Measurements from ENCODE around the gene BPHL.

The BPHL gene

GRCh38 chr6:3094815-3095214 lies 23.7 kb upstream of the BPHL start:
- H3K27ac Mint-ChIP-seq = no peak overlapping the region
- H3K4me3 Mint-ChIP-seq = no peak overlapping the region
- peaks cover 43% of the 10 kb centered on the region for H3K36me3 Mint-ChIP-seq
- CTCF ChIA-PET = no interaction called here
- H3K4me1 Mint-ChIP-seq = no peaks in the 10 kb centered on the region
- H3K27me3 Mint-ChIP-seq = no peaks in the 10 kb centered on the region
- H3K9me3 Mint-ChIP-seq = peaks cover 4% of the 10 kb centered on the region
- no peak for DNase-seq

- no peaks in the 10 kb centered on the region for H3K9me3 Mint-ChIP-seq
- DNase-seq = no peak
- H3K27ac Mint-ChIP-seq = no peak overlapping the region
- H3K36me3 Mint-ChIP-seq = peaks cover 60% of the 10 kb centered on the region
- H3K4me1 Mint-ChIP-seq = no peaks in the 10 kb centered on the region
- H3K27me3 Mint-ChIP-seq = no peaks in the 10 kb centered on the region
- CTCF ChIA-PET = no interaction called here
- H3K4me3 Mint-ChIP-seq = no peak overlapping the region
Measured at GRCh38 chr6:3102875-3103274, 15.6 kb upstream of the BPHL start.

- H3K4me1 Mint-ChIP-seq = peaks cover 4% of the 10 kb centered on the region
- CTCF ChIA-PET = interaction anchor here (1.0 kb wide), 1 partner anchor 111 kb away, joined by 4 read pairs; no protein-coding TSS in a partner anchor
- no peaks in the 10 kb centered on the region for H3K27me3 Mint-ChIP-seq
- no peak overlapping the region for H3K4me3 Mint-ChIP-seq
- H3K9me3 Mint-ChIP-seq = no peaks in the 10 kb centered on the region
- peaks cover 61% of the 10 kb centered on the region for H3K36me3 Mint-ChIP-seq
- DNase-seq = no peak
- H3K27ac Mint-ChIP-seq = no peak overlapping the region
Measured at GRCh38 chr6:3108746-3109414, 9.6 kb upstream of the BPHL start.

- H3K27ac Mint-ChIP-seq = no peak overlapping the region
- no peaks in the 10 kb centered on the region for H3K9me3 Mint-ChIP-seq
- no peak overlapping the region for H3K4me3 Mint-ChIP-seq
- CTCF ChIA-PET = interaction anchor here (0.6 kb wide), 1 partner anchor 13 kb away, joined by 3 read pairs; no protein-coding TSS in a partner anchor
- DNase-seq = no peak
- H3K4me1 Mint-ChIP-seq = peaks cover 4% of the 10 kb centered on the region
- peaks cover 60% of the 10 kb centered on the region for H3K36me3 Mint-ChIP-seq
- H3K27me3 Mint-ChIP-seq = no peaks in the 10 kb centered on the region
Measured at GRCh38 chr6:3109761-3110160, 8.8 kb upstream of the BPHL start.

GRCh38 chr6:3114377-3114776 lies 4.1 kb upstream of the BPHL start:
- H3K27me3 Mint-ChIP-seq = no peaks in the 10 kb centered on the region
- H3K27ac Mint-ChIP-seq = no peak overlapping the region
- peaks cover 18% of the 10 kb centered on the region for H3K4me1 Mint-ChIP-seq
- H3K4me3 Mint-ChIP-seq = no peak overlapping the region
- DNase-seq = no peak
- CTCF ChIA-PET = no interaction called here
- peaks cover 39% of the 10 kb centered on the region for H3K36me3 Mint-ChIP-seq
- no peaks in the 10 kb centered on the region for H3K9me3 Mint-ChIP-seq

- no peaks in the 10 kb centered on the region for H3K9me3 Mint-ChIP-seq
- H3K27ac Mint-ChIP-seq = peak overlapping the region; percentile 88
- peaks cover 15% of the 10 kb centered on the region for H3K36me3 Mint-ChIP-seq
- peak overlapping the region; percentile 80 for H3K4me3 Mint-ChIP-seq
- peaks cover 25% of the 10 kb centered on the region for H3K4me1 Mint-ChIP-seq
- peaks cover 4% of the 10 kb centered on the region for H3K27me3 Mint-ChIP-seq
- no peak for DNase-seq
- CTCF ChIA-PET = no interaction called here
Measured at GRCh38 chr6:3117912-3118352, 579 bp upstream of the BPHL start.

- peaks cover 9% of the 10 kb centered on the region for H3K36me3 Mint-ChIP-seq
- no peak overlapping the region for H3K27ac Mint-ChIP-seq
- peak overlapping the region; percentile 80 for H3K4me3 Mint-ChIP-seq
- no peaks in the 10 kb centered on the region for H3K9me3 Mint-ChIP-seq
- no peak for DNase-seq
- H3K4me1 Mint-ChIP-seq = peaks cover 21% of the 10 kb centered on the region
- CTCF ChIA-PET = interaction anchor here (0.6 to 2.1 kb wide), 3 partner anchors 117 to 354 kb away, joined by 3 to 4 read pairs (median 4); partner anchors contain the start of gene WRNIP1
- peaks cover 4% of the 10 kb centered on the region for H3K27me3 Mint-ChIP-seq
Measured at GRCh38 chr6:3119040-3119723, 671 bp downstream of the BPHL start.

- CTCF ChIA-PET = interaction anchor here (2.1 kb wide), 1 partner anchor 123 kb away, joined by 4 read pairs; no protein-coding TSS in a partner anchor
- no peaks in the 10 kb centered on the region for H3K36me3 Mint-ChIP-seq
- H3K27me3 Mint-ChIP-seq = peaks cover 4% of the 10 kb centered on the region
- peaks cover 21% of the 10 kb centered on the region for H3K4me1 Mint-ChIP-seq
- DNase-seq = no peak
- H3K4me3 Mint-ChIP-seq = no peak overlapping the region
- no peak overlapping the region for H3K27ac Mint-ChIP-seq
- no peaks in the 10 kb centered on the region for H3K9me3 Mint-ChIP-seq
Measured at GRCh38 chr6:3120765-3121089, 2.2 kb downstream of the BPHL start.

GRCh38 chr6:3122823-3123182 lies 4.3 kb downstream of the BPHL start:
- DNase-seq = no peak
- Mint-ChIP-seq H3K4me3 (no peak overlapping the region), H3K4me1 (peaks cover 19% of the 10 kb centered on the region), H3K36me3 (no peaks in the 10 kb centered on the region), H3K27me3 (peaks cover 4% of the 10 kb centered on the region), H3K27ac (no peak overlapping the region), H3K9me3 (no peaks in the 10 kb centered on the region)
- CTCF ChIA-PET = interaction anchor here (0.5 to 1.6 kb wide), 3 partner anchors 13 to 129 kb away, joined by 3 to 5 read pairs (median 4); no protein-coding TSS in a partner anchor

GRCh38 chr6:3124667-3125066 lies 6.2 kb downstream of the BPHL start:
- H3K4me3 Mint-ChIP-seq = no peak overlapping the region
- H3K27ac Mint-ChIP-seq = no peak overlapping the region
- no peaks in the 10 kb centered on the region for H3K36me3 Mint-ChIP-seq
- H3K9me3 Mint-ChIP-seq = no peaks in the 10 kb centered on the region
- DNase-seq = no peak
- CTCF ChIA-PET = interaction anchor here (0.8 to 2.4 kb wide), 3 partner anchors 127 to 608 kb away, joined by 3 to 14 read pairs (median 3); no protein-coding TSS in a partner anchor
- peaks cover 8% of the 10 kb centered on the region for H3K4me1 Mint-ChIP-seq
- peaks cover 4% of the 10 kb centered on the region for H3K27me3 Mint-ChIP-seq

GRCh38 chr6:3125815-3126214 lies 7.3 kb downstream of the BPHL start:
- no peak for DNase-seq
- peaks cover 4% of the 10 kb centered on the region for H3K4me1 Mint-ChIP-seq
- H3K9me3 Mint-ChIP-seq = no peaks in the 10 kb centered on the region
- CTCF ChIA-PET = interaction anchor here (0.7 to 2.4 kb wide), 5 partner anchors 97 to 133 kb away, joined by 3 to 14 read pairs (median 3); no protein-coding TSS in a partner anchor
- H3K27ac Mint-ChIP-seq = no peak overlapping the region
- no peaks in the 10 kb centered on the region for H3K27me3 Mint-ChIP-seq
- no peaks in the 10 kb centered on the region for H3K36me3 Mint-ChIP-seq
- no peak overlapping the region for H3K4me3 Mint-ChIP-seq

- Mint-ChIP-seq H3K9me3 (no peaks in the 10 kb centered on the region), H3K27ac (no peak overlapping the region), H3K27me3 (no peaks in the 10 kb centered on the region), H3K4me1 (peaks cover 4% of the 10 kb centered on the region), H3K36me3 (no peaks in the 10 kb centered on the region), H3K4me3 (no peak overlapping the region)
- CTCF ChIA-PET = interaction anchor here (4.2 kb wide), 1 partner anchor 123 kb away, joined by 24 read pairs; no protein-coding TSS in a partner anchor
- DNase-seq = no peak
Measured at GRCh38 chr6:3128356-3129108, 10.0 kb downstream of the BPHL start.

GRCh38 chr6:3131695-3132094 lies 13.2 kb downstream of the BPHL start:
- Mint-ChIP-seq H3K9me3 (no peaks in the 10 kb centered on the region), H3K4me3 (no peak overlapping the region), H3K27ac (no peak overlapping the region), H3K36me3 (no peaks in the 10 kb centered on the region), H3K4me1 (no peaks in the 10 kb centered on the region), H3K27me3 (no peaks in the 10 kb centered on the region)
- no peak for DNase-seq
- CTCF ChIA-PET = no interaction called here

GRCh38 chr6:3133515-3133914 lies 15.0 kb downstream of the BPHL start:
- CTCF ChIA-PET = no interaction called here
- no peak overlapping the region for H3K4me3 Mint-ChIP-seq
- no peaks in the 10 kb centered on the region for H3K27me3 Mint-ChIP-seq
- H3K9me3 Mint-ChIP-seq = no peaks in the 10 kb centered on the region
- no peaks in the 10 kb centered on the region for H3K4me1 Mint-ChIP-seq
- peaks cover 2% of the 10 kb centered on the region for H3K36me3 Mint-ChIP-seq
- no peak overlapping the region for H3K27ac Mint-ChIP-seq
- DNase-seq = no peak

Data from activated naive CD4-positive, alpha-beta T cell treated with anti-CD3 and anti-CD28 coated beads, Interleukin-2, amount 10 ng/mL, durations not matched to agents 7 days and 5 days (primary cell).